Vagina (tissue), 2 donors: ENCODE results near the gene PPEF1.

Experiments
- CTCF ChIP-seq, 3 experiments: fragments of 450-650 bp in 2 of 3; fragments of 200-600 bp in 1 of 3; sonication (generic) in 1 of 3; IDR thresholded peaks; one replicate each; pipeline ENCODE4 v1.5.1; 2017 to 2019; ENCODE audit warnings: antibody characterized with exemption in 3 of 3, mild to moderate bottlenecking in 2 of 3, moderate library complexity in 2 of 3
- POLR2A ChIP-seq, 2 donors: fragments of 450-650 bp; IDR thresholded peaks; one replicate each; pipeline ENCODE4 v1.6.1; 2017; ENCODE audit warnings: antibody characterized with exemption in 2 of 2, mild to moderate bottlenecking in 2 of 2, moderate library complexity in 2 of 2
- POLR2AphosphoS5 ChIP-seq, 2 donors: sonication (generic); formaldehyde crosslinking; IDR thresholded peaks; one replicate each; pipeline ENCODE4 v1.9.0; 2017; ENCODE audit warnings: antibody characterized with exemption in 2 of 2, mild to moderate bottlenecking in 2 of 2, low read depth in 1 of 2; ENCODE audit not compliant: insufficient read depth in 1 of 2

GRCh38 chrX:18696653-18697052 lies 10.8 kb upstream of the PPEF1 start:
- TF ChIP-seq CTCF (IDR thresholded peaks at IDR 0.05) (no peak), POLR2A (IDR thresholded peaks at IDR 0.05) (no peak), POLR2AphosphoS5 (IDR thresholded peaks at IDR 0.05; ENCODE audit: insufficient read depth in 1 of 2, low read depth in 1 of 2) (no peak)
